ENCODE results near the gene NR1D1.

NR1D1 gene

DNA sequence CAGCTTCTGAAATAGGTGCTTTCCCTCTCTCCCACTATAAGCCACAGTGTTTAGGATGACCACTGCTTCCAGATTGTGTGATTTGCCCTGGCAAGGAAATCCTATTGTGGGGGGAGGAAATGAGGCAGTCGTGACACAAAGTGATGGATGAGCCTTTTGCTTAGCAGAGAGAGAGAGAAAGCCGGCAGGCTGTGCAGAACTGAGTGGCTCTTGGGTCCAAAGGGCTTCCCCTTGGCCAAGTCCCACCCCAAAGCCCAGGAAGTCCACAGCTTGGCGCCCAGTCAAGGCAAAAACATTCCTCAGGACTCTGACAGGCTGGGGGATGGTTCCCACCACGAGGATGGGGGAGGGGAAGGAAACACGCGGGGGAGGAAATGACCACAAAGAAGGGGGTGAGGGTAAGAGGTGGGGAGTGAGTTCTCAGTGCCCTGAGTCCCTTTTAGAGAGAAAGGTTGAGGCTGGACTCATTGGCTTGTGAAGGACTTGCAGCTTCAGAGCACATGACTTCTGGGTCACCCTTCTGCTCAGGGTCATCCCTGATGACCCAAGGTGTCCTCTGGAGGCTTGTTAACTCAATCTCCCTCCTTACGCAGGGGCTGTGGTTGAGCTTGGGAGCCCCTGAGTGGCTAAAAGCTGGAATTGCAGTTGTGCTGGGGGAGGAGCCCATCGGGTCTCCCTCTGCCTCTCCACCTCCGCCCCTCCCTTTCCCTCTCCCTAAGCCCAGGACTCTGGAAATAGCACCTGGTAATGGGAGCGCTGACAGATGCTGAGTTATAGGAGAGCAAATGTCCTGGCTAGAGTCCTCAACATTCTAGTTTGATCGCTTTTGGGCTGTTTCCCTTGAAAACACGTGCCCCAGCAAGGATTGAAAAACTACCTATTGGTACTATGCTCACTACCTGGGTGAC lies 11.1 kb upstream of the NR1D1 start:
- DNase-seq = peak; percentile 72 to 85

DNA sequence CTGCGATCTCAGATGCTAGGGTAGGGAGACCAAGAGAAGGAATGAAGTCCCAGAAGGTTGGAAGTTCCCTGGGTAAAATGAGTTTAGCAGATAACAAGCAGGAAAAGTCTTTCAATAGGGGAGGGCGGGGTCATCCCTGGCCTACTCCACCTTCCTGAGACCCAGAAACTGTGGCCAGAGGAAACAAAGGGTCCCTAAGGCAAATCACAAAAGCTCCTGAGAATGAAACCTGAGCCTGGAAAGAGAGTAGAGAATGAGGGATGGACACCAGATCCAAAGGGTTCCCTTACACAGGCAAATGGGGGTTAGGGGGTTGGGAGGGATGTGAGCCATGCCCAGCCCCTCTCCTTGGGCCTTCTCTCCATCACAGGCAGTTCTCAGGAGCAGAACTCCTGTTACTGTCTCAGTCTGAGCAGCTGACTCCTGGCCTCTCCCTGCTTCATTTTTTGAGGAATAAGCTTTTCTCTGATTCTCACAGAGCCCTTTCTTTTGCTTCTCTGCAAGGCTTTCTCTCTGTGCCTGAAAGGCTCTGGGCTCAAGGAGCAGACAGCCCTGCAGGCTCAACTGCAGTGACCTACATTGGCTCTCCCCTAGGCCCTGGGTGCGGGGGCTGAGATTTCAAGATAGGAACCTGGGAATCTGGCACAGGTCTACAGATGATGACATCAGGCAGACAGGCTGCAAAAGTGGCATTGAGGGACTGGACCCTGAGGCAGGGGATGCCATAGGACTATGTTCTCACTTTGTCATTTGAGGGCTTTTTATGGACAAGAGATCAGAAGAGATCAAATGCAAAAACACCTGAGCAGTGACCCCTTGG lies 9.8 kb upstream of the NR1D1 start:
- DNase-seq = no peak

DNA sequence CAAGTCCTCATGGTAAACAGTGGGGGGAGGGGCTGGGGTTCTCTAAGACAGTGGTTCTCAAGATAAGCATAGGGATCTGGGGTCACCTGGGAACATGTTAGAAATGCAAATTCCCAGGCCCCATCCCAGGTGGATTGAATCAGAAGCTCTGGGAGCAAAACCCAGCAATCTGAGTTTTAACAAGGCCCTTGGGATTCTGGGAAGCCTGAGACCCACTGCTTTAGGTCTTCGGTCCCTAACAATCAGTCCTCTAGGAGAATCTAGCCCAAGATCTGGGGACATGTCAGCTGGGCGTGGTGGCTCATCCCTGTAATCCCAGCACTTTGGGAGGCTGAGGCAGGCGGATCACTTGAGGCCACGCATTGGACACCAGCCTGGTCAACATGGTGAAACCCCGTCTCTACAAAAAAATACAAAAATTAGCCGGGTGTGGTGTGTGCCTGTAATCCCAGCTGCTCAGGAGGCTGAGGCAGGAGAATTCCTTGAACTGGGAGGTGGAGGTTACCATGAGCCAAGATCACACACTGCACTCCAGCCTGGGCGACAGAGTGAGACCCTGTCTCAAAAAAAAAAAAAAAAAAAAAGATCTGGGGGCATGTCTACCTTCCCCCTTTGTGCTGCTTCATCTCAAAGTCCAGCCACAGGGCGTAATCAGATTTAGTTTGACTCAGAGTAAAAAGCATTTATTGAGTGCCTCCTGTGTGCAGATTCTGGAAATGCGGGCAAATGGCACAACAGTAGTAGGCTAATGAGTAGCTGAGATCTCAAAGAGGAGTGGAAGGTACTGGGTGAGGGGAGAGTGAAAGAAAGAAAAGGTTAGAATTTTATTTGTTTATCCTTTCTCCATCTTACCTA lies 8.8 kb upstream of the NR1D1 start:
- no peak for DNase-seq

DNA sequence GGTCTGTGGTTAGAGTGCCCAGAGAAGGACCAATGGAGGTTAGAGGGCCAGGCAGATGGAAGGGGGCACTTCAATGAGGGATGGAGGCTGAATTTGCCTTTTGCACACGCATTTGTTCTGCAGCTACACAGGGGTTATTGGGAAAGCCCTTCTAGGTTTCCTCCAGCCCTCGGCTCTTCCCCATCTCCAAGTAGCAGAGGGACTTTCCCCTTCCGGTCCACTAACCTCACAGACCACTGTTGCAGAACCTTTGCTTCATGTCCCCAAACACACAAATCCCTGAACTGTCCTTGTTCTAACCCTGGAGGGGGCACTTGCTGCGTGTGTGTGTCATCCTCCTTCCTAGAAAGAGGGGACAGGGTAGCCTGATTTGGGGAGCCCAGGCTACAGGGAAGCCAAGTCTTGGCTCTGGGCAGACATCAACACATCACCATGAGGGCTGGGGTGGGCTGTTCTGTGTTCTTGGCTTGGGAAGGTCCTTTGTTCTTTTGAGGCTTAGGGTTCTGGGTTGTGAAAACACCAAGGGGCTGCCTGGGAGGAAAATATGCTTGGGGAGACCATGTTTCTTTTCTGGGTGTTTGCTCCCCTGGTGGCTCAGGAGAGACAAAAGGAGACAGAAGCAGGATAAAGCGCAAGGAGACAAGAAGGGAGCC lies 7.3 kb upstream of the NR1D1 start:
- DNase-seq = no peak

DNA sequence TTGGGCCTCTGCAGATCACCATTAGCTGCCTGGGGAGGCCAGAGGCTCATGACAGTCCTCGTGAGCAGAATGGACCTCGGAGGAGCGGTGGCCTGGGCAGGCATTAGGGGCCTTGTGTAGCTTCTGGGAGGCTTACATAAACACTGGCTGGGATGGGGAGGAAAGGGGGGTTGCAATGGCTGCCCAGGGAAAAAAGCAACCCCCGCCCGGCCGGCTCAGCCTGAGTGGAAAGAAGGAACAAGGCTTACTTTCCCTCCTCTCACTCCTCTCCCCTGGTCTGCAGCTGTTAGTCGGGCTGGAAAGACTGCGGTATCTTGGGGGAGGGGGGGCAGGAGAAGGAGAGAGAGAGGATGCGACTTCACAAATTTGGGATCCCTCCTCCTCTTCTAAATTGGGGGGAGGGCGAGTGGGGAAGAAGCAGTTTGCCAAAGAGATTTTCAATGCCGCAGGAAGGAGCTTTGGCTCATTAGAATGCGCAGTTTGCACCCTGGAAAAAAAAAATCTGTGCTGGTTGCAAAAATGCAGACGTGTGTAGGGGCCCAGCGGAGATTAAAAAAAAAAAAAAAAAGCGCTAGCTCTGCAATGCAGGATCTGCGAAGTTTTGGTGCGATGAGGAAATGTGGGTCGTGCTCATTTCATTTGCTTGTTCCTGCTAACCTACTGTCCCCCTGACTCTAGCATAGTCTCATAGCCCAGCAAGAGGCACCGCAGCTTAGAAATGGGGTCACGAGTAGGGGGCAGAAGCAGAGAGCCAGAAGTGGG lies 6.6 kb upstream of the NR1D1 start:
- DNase-seq = no peak

DNA sequence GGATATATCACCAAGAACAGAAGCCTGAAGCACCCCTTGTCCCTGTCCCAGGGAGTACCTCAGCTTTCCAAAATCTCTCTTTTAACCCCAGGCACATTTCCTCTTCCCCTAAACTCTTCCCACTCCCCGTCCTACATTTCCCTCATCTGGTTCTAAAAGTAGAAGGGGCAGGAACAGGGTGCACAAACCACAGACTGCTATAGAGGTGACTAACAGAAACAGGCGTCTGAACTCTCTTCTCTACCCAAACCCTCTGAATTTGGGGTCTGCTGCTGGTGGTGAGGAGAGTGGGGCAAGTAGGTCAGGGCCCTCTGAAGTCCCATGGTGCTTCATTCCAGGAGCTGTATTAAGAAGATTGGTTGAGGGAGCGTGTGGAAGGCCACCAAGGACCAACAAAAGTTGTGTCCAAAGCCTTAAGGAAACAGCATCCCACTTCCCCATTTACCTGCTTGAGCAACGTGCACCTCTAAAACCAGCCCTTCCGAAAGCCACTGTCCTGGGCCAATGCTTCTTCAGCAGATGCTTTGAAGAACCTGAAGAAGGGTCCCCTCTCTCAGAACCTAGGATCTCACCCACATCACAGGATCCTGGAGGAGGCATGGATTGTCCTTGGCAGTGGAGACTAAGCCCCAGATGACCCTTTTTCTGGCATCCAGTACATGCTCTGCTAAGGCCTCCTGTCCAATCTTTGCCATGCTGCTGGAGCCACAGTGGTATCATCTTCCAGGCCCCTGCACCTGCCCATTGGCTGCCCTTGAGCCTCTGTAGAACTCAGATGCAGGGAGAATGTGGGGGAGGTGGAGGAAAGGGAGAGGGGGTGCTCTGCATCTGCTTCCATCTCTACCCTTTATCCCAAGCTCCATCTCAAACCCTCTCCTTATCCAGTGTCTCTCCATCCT lies 5.7 kb upstream of the NR1D1 start:
- DNase-seq = no peak

DNA sequence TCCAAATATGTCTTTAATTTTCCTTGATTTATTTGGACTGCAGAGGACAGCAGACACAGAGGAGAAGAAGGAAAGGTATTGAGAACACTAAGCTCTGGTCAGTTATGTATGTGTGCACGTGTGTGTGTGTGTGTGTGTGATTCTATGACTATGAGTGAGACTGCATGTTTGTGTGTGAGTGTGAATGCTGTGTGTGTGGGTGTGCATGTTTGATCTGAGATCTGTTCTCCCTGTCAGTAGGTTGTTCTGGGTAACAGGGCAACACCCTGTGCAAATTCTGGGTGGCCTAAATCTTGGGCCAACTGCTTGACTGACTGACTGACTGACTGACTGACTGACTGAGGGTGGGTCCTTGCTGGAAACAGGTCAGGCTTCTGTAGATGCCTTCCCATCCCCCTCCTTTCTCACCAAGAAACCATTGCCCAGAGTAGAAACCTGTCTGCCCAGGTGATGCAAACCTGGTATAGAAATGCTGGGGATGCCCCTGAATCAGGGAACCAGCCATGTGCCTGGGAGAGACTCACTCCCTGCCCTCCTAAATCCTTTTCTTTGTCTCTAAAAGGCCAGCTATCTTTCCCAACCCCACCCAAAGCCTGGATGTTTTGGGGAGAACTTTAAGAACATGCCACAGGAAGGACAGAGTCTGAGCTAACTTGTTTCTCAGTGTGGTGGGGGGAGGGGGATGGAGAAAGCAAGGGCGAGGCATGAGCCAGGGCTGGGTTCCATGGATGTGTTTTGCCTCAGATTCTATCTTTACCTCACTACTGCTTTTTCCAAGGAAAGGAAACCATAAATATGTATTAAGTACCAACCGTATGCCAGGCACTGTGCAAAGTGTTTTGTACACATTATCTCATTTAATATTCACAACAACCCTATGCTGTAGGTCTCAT lies 4.5 kb upstream of the NR1D1 start:
- no peak for DNase-seq

DNA sequence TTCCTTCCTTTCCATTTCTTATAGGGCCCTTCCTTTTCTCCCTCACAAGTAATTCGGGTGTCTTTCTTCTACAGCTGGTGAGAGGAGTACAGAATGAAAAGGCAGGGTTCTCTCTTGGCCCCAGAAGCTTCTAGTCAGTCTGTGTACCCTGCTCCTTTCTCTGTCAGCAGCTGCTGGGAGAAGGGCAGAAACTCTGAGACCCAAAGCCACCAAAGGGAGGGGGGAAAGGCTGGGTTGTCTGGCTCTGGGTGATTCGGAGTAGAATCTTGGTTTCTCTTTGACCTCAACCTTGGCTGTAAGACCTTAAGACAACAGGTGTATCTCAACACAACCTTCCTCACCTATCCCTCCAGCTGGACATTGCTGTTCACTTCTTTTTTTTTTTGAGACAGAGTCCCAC lies 3.3 kb upstream of the NR1D1 start:
- no peak for DNase-seq

DNA sequence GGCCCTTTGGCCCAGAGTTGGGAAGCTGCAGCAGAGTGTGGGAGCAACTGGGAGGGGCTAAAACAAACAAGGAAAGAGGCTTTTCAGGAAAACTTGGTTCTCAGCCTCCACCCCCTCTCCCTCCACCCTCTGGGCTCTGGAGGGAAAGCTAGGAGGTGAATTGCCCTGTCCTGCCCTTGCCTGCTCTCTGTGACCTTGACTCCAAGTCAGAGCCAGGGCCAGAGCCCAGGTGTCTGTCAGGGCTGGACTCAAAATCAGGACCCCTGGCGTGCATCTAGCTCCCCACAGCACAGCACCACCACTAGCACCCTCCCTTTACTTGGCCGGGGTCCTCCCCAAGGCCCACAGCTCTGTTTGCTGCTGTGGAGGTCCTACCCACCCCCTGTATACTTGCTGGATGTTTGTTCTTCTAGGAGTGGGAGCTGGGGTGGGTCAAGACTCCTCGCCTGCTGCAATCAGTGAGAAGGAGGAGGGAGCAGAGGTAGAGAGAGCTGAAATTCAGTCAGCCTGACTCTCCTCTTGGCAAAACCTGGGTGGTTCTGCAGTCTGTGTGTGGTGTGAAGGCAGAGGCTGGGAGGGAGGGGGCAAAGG lies 2.8 kb upstream of the NR1D1 start:
- no peak for DNase-seq

DNA sequence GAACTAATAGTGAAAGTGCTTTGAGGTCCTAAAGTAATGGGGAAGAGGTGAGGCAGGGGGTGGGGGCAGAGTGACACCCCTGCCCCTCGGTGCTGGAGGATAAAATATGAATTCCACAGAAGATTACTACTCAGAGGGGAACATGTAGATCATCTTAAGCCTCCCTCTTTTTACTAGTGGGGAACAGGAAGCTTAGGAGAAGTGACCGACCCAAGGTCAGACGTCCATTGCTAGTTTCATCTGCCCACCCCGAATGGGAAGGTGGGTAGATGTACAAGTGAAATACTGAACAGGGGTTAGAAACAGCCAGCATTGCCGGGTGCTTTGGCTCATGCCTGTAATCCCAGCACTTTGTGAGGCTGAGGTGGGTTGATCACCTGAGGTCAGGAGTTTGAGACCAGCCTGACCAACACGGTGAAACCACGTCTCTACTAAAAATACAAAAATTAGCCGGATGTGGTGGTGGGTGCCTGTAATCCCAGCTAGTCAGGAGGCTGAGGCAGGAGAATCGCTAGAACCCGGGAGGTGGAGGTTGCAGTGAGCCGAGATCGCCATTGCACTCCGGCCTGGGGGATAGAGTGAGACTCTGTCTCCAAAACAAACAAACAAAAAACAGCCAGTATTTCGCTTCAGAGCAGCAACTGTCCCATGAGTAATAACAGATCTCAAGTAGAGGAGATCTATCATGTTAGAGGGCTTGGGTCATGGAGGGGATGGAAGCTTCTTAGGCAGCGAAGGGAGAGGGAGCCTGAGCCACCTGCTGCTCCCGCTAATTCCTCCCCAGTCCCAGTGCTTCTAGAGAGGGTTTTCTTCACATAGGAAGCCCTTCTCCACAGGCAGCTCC lies 1.2 kb upstream of the NR1D1 start:
- no peak for DNase-seq

DNA sequence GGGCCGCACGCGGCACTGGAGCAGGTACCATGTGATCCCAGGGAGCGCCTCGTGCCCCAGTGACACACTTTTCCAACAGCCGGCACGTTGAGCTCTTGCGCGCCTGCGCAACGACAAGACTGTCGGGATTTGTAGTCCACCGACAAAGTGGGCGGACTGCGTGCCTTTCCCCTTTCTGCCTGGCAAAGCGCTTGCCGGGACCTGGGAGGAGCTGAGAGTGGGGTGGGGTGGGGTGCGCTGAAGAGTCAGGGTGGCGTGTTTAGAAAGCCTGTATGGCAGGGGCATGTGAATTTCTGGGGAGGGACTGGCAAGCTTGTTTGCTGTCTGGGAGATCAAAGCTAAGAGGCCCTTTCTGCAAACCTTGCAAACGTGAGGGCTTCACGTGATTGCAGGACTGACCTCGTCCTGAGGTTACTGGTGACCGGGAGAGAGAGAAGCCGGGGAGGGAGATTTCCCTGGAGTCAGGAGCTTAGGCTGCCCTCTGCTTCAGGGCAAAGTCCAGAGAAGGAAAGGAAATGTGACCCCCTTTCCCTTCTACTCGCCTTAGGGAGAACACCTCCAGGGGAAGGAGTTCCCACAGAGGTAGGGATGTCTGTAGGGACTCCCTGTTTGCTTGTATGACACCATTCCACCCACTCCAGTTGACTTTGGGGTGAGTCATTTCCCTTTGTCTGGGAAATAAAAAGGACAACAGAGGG lies 429 bp upstream of the NR1D1 start:
- peak; percentile 91 to 97 for DNase-seq

DNA sequence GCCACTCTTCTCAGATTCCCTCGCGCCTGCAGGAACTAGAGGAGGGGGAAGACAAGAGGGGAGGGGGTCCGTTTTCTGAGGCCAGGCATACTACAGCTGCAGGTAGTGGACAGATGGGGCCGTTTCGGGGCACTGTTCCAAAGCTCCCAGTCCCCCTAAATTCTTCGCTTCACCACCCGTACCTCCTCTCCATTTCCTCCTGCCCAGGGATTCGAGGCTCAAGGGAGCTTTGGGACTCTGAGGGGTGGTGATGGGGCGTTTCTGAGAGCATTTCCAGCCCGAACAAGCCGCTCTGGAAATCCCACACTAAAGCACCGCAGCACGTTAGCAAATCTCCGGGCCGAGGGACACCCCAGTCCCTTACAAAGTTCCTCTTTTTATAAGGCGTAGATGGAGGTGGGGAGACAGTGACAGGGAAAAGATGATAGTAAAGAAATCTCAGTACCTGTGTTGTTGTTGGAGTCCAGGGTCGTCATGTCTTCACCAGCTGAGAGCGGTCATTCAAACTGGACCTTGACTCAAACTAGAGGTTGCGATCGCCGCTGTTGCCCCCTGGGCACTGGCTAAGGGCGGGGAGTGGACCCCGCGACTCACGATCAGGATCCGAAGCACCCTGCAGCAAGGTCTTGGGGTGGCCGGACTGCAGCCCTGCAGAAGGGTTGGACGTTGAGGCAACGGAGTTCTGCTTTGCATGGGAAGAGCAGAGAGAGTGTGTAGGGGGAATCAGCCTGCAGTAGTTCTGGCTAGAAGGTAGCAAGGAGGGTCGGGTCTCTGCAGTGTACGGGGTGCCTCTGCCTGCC lies 570 bp downstream of the NR1D1 start:
- DNase-seq = no peak

DNA sequence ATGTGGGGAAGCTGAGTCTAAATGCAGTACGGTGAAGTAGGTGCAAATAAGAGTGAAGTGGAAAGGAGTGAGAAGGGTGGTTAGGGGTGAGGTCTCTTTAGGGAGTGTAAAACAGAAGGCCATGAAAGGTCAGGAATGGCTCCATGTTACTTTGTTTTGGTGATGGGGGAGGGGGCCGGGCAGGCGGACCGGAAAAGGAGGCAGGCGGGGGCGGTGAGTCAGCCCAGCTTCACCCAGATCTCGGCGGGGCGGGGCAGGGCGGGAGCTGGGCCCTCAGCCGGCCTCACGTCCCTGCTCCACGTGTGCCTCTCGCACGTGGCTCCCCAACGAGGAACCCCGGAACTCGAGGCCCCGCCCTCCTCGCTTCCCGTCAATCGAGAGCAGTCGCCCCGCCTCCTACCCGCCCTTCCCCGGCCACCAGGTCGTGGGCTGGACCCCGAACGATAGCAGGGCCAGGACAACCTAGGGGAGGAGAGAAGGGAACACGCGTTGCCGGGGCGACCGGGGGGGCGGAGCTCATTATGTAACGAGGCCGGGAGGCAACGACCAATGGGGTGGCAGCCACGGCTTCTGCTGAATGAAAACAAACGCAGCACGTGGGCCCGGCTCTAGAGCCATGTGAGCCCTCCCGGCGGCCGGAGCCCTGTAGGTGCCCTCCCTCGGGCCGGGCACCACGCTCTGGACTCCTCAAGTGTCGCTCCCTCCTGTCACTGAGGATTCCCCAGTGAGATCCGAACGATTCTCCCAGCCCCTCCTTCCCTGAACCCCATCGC lies 1.4 kb downstream of the NR1D1 start:
- peak; percentile 91 to 95 for DNase-seq

DNA sequence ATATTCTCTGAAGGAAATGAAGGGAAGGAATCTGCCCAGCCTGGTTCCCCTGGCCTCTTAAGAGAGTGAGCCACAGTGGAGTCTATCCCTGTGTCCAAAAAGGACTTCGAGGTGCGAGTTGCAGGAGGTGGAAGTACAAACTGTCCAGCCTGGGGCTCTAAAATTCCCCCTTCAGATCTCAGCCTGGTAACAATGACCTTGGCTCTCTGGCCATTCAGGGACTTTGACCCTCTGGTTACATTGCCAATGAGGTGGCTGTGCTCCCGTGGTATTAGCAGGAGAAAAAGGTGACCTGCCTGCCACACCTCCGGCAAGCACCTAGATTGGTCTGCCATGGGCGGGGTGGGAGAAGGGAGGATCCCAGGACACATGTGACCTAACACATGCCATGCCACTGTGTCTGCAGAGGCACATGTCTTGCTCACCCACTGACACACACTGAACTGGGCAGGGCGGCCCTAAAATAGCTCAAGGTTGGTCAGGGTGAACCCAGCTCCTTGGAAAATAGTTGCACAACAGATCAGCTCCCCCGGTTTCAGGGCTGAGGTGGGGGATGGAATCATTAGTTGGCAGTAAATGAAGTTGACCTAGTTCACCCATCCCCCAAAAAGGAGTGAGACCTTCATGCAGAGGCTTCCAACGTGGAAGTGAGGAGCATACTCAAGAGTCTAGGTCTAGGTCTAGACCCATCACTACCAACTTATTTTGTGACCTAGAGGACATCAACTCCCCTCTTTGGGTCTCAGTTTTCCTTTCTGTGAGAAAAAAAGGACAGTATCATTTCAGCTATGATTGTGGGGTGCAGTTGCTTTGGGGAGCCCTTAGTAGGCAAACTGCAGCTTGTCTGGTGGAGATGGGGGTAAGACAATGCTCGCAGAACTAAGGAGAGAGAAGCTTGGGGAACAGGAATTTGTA lies 2.2 kb downstream of the NR1D1 start:
- DNase-seq = no peak

DNA sequence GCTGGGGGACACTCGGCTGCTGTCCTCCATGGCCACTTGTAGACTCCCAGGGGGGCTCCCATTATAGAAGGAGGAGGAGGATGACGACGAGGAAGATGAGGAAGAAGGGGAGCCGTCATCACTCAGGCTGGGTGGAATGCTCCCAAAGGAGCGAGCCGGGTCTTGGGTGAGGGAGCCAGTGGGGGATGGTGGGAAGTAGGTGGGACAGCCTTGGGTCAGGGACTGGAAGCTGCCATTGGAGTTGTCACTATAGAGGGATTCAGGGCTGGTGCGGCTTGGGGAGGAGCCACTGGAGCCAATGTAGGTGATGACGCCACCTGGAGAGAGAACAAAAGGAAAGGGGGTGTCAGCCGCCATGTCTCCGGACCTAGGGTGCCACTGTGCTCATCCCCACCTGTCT lies 3.3 kb downstream of the NR1D1 start:
- no peak for DNase-seq

Data from NCI-H446 (cell line).